ENCODE measurements around the gene MRPL4. TPM values are rescaled to one million over a fixed set of nuclear protein-coding genes. Genes with fewer than 3 reads are reported as not detected.
"Not testable (repeated sequence)": the region's sequence is repeated elsewhere in the genome, so short reads cannot be mapped to it uniquely, and the experiment has no call there.

MRPL4 gene
- total and polyA plus RNA-seq, 12 donors: 33.4 to 123 (median 64.1) TPM

DNA sequence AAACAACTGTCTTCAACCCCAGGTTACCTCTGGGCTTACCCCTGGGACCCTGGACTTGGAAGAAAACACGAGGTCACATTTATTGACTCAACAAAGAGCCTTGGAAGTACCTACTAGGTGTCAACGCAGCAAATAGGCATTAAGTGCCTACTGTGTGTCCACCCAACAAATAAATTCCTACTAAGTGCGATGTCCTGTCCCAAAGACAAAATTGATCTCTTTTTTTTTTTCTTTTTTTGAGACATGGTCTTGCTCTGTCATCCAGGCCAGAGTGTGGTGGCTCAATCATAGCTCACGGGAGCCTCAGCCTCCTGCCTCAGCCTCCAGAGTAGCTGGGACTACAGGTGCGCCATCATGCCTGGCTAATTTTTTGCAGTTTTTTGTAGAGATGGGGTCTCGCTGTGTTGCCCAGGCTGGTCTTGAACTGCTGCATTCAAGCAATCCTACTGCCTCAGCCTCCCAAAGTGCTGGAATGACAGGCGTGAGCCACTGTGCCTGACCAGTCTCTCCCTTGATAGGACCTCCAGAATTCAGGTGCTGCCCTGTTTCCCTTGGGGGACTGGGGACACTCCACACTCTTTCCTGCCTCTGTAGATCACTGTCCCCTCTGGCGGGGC, 20.3 kb upstream of the MRPL4 start:
- TF ChIP-seq CTCF (IDR thresholded peaks at IDR 0.05): no peak
- peaks cover 7 to 32% of the 10 kb centered on the region in 2 donors for H3K4me1 ChIP-seq (replicated peaks in 1 of 2)
- H3K27me3 ChIP-seq: no peaks in the 10 kb centered on the region
- H3K9me3 ChIP-seq (replicated peaks in 1 of 3): no peaks in the 10 kb centered on the region
- no peaks in the 10 kb centered on the region for H3K36me3 ChIP-seq (replicated peaks in 1 of 2)
- H3K4me3 ChIP-seq: peak overlapping the region in 2 of 4 donors; percentile 70 to 75
- intact Hi-C loops (cut with DNase I): loop anchor here in 1 of 2 donors (5.0 kb wide), 1 partner anchor 39 kb away; the partner anchor contains the start of gene DNMT1
- DNase-seq: no peak
- peak overlapping the region in 3 of 5 donors; percentile 85 to 88 (median 86) for H3K27ac ChIP-seq
- WGBS, 4 donors: 70 to 80% (median 74%) methylated on average over 7 to 8 of the region's 8 CpGs

- no peak for TF ChIP-seq CTCF (IDR thresholded peaks at IDR 0.05)
- TF ChIP-seq POLR2A (IDR thresholded peaks at IDR 0.05): no peak
- no peak for DNase-seq
- H3K27me3 ChIP-seq: no peaks in the 10 kb centered on the region
- H3K4me1 ChIP-seq (replicated peaks in 1 of 2): peaks cover 7 to 27% of the 10 kb centered on the region in 2 donors
- no peak overlapping the region for H3K4me3 ChIP-seq
- H3K27ac ChIP-seq: no peak overlapping the region
- intact Hi-C loops (cut with DNase I): loop anchor here in 1 of 2 donors (5.0 kb wide), 1 partner anchor 42 kb away; the partner anchor contains the start of gene DNMT1
- no peaks in the 10 kb centered on the region for H3K9me3 ChIP-seq (replicated peaks in 1 of 3)
- 71 to 78% (median 73%) methylated on average over 3 to 4 of the region's 4 CpGs for WGBS, 4 donors
- no peaks in the 10 kb centered on the region for H3K36me3 ChIP-seq (replicated peaks in 1 of 2)
Measured at GRCh38 chr19:10233946-10234345, 18.1 kb upstream of the MRPL4 start.

DNA sequence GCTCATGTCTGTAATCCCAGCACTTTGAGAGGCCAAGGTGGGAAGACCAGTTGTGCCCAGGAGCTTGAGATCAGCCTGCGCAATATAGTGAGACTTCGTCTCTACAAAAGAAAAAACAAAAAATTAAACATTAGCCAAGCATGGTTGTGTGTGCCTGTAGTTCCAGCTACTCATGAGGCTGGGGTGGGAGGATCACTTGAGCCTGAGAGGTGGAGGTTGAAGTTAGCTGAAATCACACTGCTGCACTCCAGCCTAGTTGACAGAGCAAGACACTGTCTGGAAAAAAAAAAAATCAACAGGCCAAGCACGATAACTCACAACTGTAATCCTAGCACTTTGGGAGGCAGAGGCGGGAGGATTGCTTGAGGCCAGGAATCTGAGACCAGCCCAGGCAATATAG, 17.0 kb upstream of the MRPL4 start:
- no peak for DNase-seq
- WGBS, 4 donors: 76 to 89% (median 85%) methylated on average over 4 of the region's 4 CpGs
- intact Hi-C loops (cut with DNase I): no loop called here
- H3K36me3 ChIP-seq (replicated peaks in 1 of 2): no peaks in the 10 kb centered on the region
- H3K27me3 ChIP-seq: no peaks in the 10 kb centered on the region
- H3K9me3 ChIP-seq (replicated peaks in 1 of 3): no peaks in the 10 kb centered on the region
- H3K27ac ChIP-seq: peak overlapping the region in 1 of 5 donors; percentile 80
- H3K4me3 ChIP-seq: no peak overlapping the region
- H3K4me1 ChIP-seq (replicated peaks in 1 of 2): peaks cover 4 to 20% of the 10 kb centered on the region in 2 donors
- TF ChIP-seq CTCF (IDR thresholded peaks at IDR 0.05) (no peak), POLR2A (IDR thresholded peaks at IDR 0.05) (no peak)

GRCh38 chr19:10235409-10235808, 16.6 kb upstream of the MRPL4 start:
- H3K9me3 ChIP-seq (replicated peaks in 1 of 3); DNase-seq; H3K36me3 ChIP-seq (replicated peaks in 1 of 2); H3K4me3 ChIP-seq; intact Hi-C loops (cut with DNase I); H3K27me3 ChIP-seq: not testable (repeated sequence)
- 87 to 98% (median 91%) methylated on average over 7 of the region's 7 CpGs for WGBS, 4 donors
- H3K27ac ChIP-seq: peak overlapping the region in 4 of 5 donors; percentile 26 to 91 (median 66)
- peaks cover 0 to 17% of the 10 kb centered on the region in 2 donors for H3K4me1 ChIP-seq (replicated peaks in 1 of 2)

DNA sequence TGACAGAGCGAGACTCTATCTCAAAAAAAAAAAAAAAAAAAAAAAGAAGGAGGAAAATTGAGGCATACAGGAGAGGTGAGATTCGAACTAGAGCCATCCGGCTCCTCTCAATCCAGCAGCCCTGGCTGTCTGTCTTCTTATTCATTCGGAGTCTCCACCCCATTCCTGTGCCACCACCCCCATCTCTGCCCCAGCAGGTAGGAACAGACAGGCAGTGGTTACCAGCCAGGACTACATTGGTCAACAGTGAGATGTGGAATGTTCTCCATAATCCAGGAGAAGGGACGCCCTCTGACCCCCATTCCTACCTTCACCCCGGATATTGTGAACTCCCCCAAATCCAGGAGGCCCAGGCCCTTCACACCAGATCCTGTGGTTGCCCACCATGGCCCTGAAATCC, 14.3 kb upstream of the MRPL4 start:
- Histone ChIP-seq H3K27ac (peak overlapping the region in 2 of 5 donors; percentile 44 to 65), H3K9me3 (replicated peaks in 1 of 3) (no peaks in the 10 kb centered on the region), H3K4me3 (no peak overlapping the region), H3K27me3 (no peaks in the 10 kb centered on the region), H3K4me1 (replicated peaks in 1 of 2) (peaks cover 0 to 5% of the 10 kb centered on the region in 2 donors), H3K36me3 (replicated peaks in 1 of 2) (no peaks in the 10 kb centered on the region)
- 83 to 91% (median 85%) methylated on average over 5 to 6 of the region's 6 CpGs for WGBS, 4 donors
- TF ChIP-seq POLR2A (IDR thresholded peaks at IDR 0.05) (no peak), CTCF (IDR thresholded peaks at IDR 0.05) (no peak)
- DNase-seq: no peak
- intact Hi-C loops (cut with DNase I): no loop called here
